Effector memory CD4-positive, alpha-beta T cell (primary cell): Measurements from ENCODE around the gene BICRAL.
"Not testable (repeated sequence)": the region's sequence is repeated elsewhere in the genome, so short reads cannot be mapped to it uniquely, and the experiment has no call there.

Experiments used
- DNase-seq, 3 donors: peaks; one replicate each; pipeline ENCODE4 v3.0.0-alpha.2; 2020
- H3K27ac ChIP-seq: 2 replicates; pipeline ENCODE4 v1.7.0; 2013; ENCODE audit warnings: mild to moderate bottlenecking, low read length, moderate library complexity; ENCODE audit not compliant: insufficient read depth, poor library complexity, severe bottlenecking
- H3K27me3 ChIP-seq: replicated peaks from 2 replicates; pipeline ENCODE4 v1.7.0; 2013; ENCODE audit warnings: mild to moderate bottlenecking, low read length; ENCODE audit not compliant: insufficient read depth, control insufficient read depth, poor library complexity, severe bottlenecking
- H3K36me3 ChIP-seq: 2 replicates; pipeline ENCODE4 v1.7.0; 2013; ENCODE audit warnings: mild to moderate bottlenecking, low read length, moderate library complexity; ENCODE audit not compliant: control insufficient read depth, insufficient read depth
- H3K4me1 ChIP-seq: 2 replicates; pipeline ENCODE4 v1.7.0; 2013; ENCODE audit warnings: low read length, mild to moderate bottlenecking; ENCODE audit not compliant: control insufficient read depth, insufficient read depth, poor library complexity, severe bottlenecking
- H3K4me3 ChIP-seq: 2 replicates; pipeline ENCODE4 v1.7.0; 2013; ENCODE audit warnings: low read length, low read depth, mild to moderate bottlenecking; ENCODE audit not compliant: insufficient read depth, poor library complexity, severe bottlenecking
- H3K9me3 ChIP-seq: 2 replicates; pipeline ENCODE4 v1.7.0; 2013; ENCODE audit warnings: mild to moderate bottlenecking, low read length, moderate library complexity; ENCODE audit not compliant: control insufficient read depth

Gene BICRAL

GRCh38 chr6:42890311-42891198 is 108.7 kb downstream of the BICRAL start:
- no peaks in the 10 kb centered on the region for H3K4me1 ChIP-seq
- peak overlapping the region; percentile 88 for H3K27ac ChIP-seq
- H3K9me3 ChIP-seq, result no peaks in the 10 kb centered on the region
- H3K27me3 ChIP-seq, result no peaks in the 10 kb centered on the region
- peaks cover 6% of the 10 kb centered on the region for H3K36me3 ChIP-seq
- H3K4me3 ChIP-seq, result peak overlapping the region; percentile 83
- DNase-seq, result peak; percentile 69 to 82 (median 78)

GRCh38 chr6:42891199-42891722 is 109.4 kb downstream of the BICRAL start:
- H3K9me3 ChIP-seq, result no peaks in the 10 kb centered on the region
- H3K4me3 ChIP-seq, result peak overlapping the region; percentile 83
- no peaks in the 10 kb centered on the region for H3K4me1 ChIP-seq
- no peak for DNase-seq
- H3K36me3 ChIP-seq, result no peaks in the 10 kb centered on the region
- peak overlapping the region; percentile 88 for H3K27ac ChIP-seq
- H3K27me3 ChIP-seq, result no peaks in the 10 kb centered on the region

- not testable (repeated sequence) for H3K27ac ChIP-seq, H3K4me1 ChIP-seq, H3K36me3 ChIP-seq, H3K27me3 ChIP-seq, H3K4me3 ChIP-seq, H3K9me3 ChIP-seq, DNase-seq
Measured at GRCh38 chr6:42894041-42894828, 112.4 kb downstream of the BICRAL start.

GRCh38 chr6:42896178-42896719 is 114.4 kb downstream of the BICRAL start:
- H3K36me3 ChIP-seq, result no peaks in the 10 kb centered on the region
- H3K4me3 ChIP-seq, result no peak overlapping the region
- DNase-seq, result no peak
- no peaks in the 10 kb centered on the region for H3K9me3 ChIP-seq
- H3K4me1 ChIP-seq, result no peaks in the 10 kb centered on the region
- H3K27me3 ChIP-seq, result no peaks in the 10 kb centered on the region
- no peak overlapping the region for H3K27ac ChIP-seq

DNA sequence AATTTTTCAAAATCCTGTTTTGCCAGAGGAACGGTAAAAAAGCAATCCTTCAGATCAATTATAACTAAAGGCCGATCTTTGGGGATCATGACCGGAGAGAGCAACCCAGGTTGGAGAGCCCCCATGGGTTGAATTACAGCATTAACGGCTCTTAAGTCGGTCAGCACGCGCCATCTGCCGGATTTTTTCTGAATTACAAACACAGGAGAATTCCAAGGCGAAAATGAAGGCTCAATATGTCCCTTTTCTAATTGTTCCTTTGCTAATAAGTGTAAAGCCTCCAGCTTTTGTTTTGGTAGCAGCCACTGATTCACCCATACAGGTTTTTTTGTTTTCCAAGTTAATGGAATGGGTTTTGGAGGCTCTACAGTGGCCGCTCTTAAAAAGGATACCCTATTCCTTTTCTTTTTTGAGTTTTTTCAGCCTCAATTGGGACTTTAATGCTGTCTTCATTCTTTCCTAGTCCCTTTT is 117.1 kb downstream of the BICRAL start:
- no peaks in the 10 kb centered on the region for H3K36me3 ChIP-seq
- no peaks in the 10 kb centered on the region for H3K4me1 ChIP-seq
- peak; percentile 30 to 63 (median 47) for DNase-seq
- H3K4me3 ChIP-seq, result no peak overlapping the region
- H3K27me3 ChIP-seq, result no peaks in the 10 kb centered on the region
- H3K27ac ChIP-seq, result no peak overlapping the region
- no peaks in the 10 kb centered on the region for H3K9me3 ChIP-seq

DNA sequence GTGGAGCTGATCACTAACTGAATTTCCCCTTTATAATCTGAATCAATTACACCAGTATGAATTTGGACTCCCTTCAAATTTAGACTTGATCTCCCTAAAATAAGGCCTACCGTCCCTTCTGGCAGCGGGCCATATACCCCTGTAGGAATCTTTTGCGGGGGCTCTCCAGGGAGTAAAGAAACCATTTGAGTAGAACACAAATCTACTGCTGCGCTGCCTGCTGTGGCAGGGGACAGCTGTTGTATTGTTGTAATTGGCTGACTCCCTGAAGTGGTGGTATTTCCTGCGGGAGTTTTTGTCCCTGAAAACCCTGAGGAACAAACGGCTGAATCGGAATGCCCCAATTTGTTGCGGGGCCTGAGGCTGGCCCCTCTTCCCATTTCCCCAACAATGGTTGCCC is 118.0 kb downstream of the BICRAL start:
- Histone ChIP-seq H3K36me3 (no peaks in the 10 kb centered on the region), H3K27ac (no peak overlapping the region), H3K27me3 (no peaks in the 10 kb centered on the region), H3K4me1 (no peaks in the 10 kb centered on the region), H3K9me3 (no peaks in the 10 kb centered on the region), H3K4me3 (no peak overlapping the region)
- no peak for DNase-seq

DNA sequence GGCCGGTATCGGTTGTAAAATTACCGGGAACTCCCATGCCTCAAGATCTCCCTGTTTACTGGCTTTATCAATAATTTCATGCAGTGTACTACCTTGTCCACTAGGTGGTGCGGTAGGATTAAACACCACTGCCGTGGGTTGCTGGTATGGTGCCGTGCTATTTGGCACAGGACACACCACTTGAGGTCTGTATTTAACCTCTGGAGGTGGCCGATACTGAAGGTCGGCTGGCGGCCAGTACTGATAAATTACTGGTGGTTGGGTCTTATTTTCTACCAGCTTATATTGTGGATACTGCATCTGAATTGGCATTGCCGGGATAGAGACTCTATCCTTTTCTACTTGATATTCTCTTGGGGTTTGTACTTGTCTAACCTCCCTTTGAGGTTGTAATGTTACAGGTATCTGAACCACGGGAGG is 119.7 kb downstream of the BICRAL start:
- Histone ChIP-seq H3K4me3 (no peak overlapping the region), H3K27me3 (no peaks in the 10 kb centered on the region), H3K36me3 (no peaks in the 10 kb centered on the region), H3K27ac (no peak overlapping the region), H3K4me1 (no peaks in the 10 kb centered on the region), H3K9me3 (no peaks in the 10 kb centered on the region)
- peak; percentile 34 to 62 (median 42) for DNase-seq

DNA sequence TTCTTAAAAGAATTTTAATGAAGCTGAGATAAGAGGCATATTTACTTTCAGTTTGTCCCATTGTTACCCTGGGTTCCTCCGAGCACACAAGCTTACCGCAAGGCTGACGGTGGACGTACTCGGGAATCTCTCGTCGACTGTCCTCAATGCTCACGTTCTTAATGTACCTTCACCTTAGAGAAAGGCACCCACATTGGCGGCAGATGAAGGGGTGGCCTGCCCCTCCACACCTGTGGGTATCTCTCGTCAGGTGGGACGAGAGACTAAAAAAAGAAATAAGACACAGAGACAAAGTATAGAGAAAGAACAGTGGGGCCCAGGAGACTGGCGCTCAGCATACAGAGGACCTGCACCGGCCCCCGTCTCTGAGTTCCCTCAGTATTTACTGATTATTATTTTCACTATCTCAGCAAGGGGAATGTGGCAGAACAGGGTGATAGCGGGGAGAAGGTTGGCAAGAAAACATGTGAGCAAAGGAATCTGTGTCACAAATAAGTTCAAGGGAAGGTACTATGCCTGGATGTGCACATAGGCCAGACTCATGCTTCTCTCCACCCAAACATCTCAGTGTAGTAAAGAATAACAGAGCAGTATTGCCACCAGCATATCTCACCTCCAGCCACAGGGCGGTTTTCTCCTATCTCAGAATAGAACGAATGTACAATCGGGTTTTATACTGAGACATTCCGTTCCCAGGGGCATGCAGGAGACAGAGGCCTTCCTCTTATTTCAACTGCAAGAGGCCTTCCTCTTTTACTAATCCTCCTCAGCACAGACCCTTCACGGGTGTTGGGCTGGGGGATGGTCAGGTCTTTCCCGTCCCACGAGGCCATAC is 120.8 kb downstream of the BICRAL start:
- H3K4me3 ChIP-seq, H3K36me3 ChIP-seq, H3K9me3 ChIP-seq, H3K27me3 ChIP-seq, H3K4me1 ChIP-seq, DNase-seq, H3K27ac ChIP-seq: not testable (repeated sequence)

GRCh38 chr6:42904467-42904866 is 122.6 kb downstream of the BICRAL start:
- Histone ChIP-seq H3K27ac (no peak overlapping the region), H3K36me3 (no peaks in the 10 kb centered on the region), H3K9me3 (no peaks in the 10 kb centered on the region), H3K4me3 (no peak overlapping the region), H3K4me1 (no peaks in the 10 kb centered on the region), H3K27me3 (no peaks in the 10 kb centered on the region)
- DNase-seq, result no peak
